ENCODE data around the gene PAX4. TPM values are rescaled to one million over a fixed set of nuclear protein-coding genes. Genes with fewer than 3 reads are reported as not detected.

Gene PAX4
- total and polyA plus RNA-seq, 2 experiments from 2014 or later: not detected

DNA sequence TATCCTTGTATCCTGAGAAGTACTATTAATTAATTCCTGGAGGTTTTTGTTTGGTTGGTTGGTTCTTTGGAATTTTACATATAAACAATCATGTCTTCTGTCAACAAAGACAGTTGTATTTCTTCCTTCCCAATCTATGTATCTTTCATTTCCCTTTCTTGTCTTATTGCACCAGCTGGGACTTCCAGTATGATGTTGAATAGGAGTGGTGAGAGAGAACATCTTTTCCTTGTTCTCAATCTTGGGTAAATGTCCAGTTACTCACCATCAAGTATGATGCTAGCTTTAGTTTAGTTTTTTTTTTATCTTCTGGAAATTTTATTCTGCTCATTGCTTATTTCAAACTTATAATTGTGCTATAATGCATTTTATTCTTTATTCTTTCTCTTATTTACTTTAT, 7.4 kb upstream of the PAX4 start:
- TF ChIP-seq, protein P1, sequence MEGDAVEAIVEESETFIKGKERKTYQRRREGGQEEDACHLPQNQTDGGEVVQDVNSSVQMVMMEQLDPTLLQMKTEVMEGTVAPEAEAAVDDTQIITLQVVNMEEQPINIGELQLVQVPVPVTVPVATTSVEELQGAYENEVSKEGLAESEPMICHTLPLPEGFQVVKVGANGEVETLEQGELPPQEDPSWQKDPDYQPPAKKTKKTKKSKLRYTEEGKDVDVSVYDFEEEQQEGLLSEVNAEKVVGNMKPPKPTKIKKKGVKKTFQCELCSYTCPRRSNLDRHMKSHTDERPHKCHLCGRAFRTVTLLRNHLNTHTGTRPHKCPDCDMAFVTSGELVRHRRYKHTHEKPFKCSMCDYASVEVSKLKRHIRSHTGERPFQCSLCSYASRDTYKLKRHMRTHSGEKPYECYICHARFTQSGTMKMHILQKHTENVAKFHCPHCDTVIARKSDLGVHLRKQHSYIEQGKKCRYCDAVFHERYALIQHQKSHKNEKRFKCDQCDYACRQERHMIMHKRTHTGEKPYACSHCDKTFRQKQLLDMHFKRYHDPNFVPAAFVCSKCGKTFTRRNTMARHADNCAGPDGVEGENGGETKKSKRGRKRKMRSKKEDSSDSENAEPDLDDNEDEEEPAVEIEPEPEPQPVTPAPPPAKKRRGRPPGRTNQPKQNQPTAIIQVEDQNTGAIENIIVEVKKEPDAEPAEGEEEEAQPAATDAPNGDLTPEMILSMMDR (IDR thresholded peaks at IDR 0.05; ENCODE audit: low read depth, low read length): no peak
- H3K36me3 ChIP-seq: no peaks in the 10 kb centered on the region
- no peak overlapping the region for H3K4me3 ChIP-seq
- DNase-seq (ENCODE audit: low read depth in 1 of 2, low spot score in 1 of 2): no peak
- no peaks in the 10 kb centered on the region for H3K4me1 ChIP-seq (ENCODE audit: low read depth)
- H3K27me3 ChIP-seq: peaks cover 8% of the 10 kb centered on the region
- H3K27ac ChIP-seq: no peak overlapping the region
- H3K9me3 ChIP-seq (ENCODE audit: low read depth): no peaks in the 10 kb centered on the region

DNA sequence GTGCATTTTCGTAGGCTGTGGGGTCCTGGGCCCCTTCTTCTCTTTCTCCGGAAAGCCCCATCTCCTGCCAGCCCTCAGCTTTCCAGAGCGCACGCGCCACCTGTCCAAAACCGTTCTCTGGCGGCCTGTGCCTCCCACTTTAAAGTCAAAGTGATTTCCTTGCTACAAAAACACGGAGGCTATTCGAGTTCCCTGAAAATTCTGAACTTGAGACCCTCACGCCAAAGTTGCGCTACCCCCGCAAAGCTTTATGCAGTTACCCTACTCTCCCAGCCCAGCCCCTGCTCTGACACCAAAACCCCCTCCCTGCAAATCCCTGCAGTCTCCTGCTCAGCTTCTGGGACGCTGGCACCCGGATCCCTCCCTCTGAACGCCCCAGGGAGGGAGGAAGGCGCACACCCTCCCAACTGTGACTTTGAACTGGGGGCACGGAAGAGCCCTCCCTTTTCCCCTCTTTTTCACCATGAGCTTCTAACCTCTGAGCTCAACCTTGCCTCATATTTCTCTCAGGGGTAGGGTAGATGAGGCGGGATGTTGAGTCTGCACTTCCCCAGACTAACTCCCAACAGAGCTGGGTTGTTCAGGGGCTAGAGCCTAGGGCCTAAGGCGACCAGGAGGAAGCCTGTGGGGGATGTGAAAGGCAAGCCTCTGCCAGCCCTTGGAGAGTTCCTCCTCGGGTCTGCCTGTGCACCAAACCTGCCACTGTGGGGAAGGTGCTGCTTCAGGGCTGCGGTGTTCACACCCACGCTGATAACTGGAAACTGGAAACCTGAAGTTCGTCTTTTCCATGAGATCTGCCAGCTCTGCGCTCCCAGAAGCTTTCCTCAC, 2.7 kb upstream of the PAX4 start:
- Histone ChIP-seq H3K4me3 (no peak overlapping the region), H3K4me1 (ENCODE audit: low read depth) (no peaks in the 10 kb centered on the region), H3K9me3 (ENCODE audit: low read depth) (no peaks in the 10 kb centered on the region), H3K27ac (no peak overlapping the region), H3K27me3 (peaks cover 44% of the 10 kb centered on the region), H3K36me3 (no peaks in the 10 kb centered on the region)
- TF ChIP-seq, protein P1 (IDR thresholded peaks at IDR 0.05; ENCODE audit: low read depth, low read length): no peak
- DNase-seq (ENCODE audit: low read depth in 1 of 2, low spot score in 1 of 2): no peak

DNA sequence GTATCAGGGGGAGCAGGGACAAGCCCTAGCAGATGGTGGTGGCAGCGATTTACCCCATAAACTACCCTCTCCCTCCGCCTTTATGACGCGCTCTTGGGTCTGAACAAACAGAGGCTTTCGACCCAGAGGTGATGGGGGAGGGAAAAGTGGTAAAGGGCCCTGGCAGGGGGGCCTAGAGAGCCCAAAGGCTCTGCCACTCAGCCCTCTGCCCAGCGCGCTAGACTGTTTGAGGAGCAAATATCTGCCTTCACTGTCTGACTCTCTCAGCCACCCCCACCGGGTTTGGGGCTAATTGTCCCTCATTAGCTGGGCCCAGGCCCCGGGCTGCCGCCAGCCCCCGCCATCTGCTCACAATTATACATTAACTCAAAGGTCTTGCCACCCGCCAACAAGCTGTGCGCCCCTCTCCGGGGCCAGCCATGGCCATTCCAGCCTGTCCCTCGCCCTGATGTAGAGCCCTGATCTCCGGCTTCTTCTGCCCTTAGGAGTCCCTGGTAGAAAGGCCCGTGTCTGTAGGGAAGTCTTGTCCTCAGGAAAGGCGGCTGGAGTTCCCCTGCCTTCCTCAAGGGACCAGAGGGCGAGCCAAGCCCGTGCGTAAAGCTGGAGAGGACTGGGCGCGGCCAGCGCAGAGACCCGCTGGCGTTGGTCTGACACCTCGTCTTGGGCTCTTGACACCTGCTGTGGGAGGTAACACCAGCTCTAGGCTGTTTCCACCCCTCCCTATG, 1.9 kb upstream of the PAX4 start:
- H3K9me3 ChIP-seq (ENCODE audit: low read depth): no peaks in the 10 kb centered on the region
- H3K27me3 ChIP-seq: peaks cover 51% of the 10 kb centered on the region
- no peak overlapping the region for H3K27ac ChIP-seq
- no peak overlapping the region for H3K4me3 ChIP-seq
- H3K4me1 ChIP-seq (ENCODE audit: low read depth): no peaks in the 10 kb centered on the region
- TF ChIP-seq, protein P1 (IDR thresholded peaks at IDR 0.05; ENCODE audit: low read depth, low read length): no peak
- no peaks in the 10 kb centered on the region for H3K36me3 ChIP-seq
- DNase-seq (ENCODE audit: low read depth in 1 of 2, low spot score in 1 of 2): no peak

DNA sequence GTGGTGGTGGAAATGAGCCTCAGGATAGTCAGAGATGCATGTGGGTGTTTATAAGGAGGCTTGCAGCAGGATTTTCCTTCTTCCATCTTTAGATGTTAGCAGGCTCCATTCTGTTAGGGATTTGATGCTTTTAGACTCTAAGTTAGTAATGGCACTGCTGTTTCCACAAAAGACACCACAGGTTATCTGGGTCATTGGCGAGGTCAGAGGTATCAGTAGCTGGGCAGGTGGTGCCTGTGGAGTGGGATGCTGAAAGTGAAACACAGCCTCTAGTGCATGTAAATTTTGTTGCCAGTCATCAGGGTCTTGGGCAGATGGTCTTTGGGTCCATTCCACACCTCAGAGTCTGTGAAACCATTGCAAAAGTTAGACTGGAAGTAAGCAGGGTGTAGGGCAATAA, 833 bp upstream of the PAX4 start:
- TF ChIP-seq, protein P1 (IDR thresholded peaks at IDR 0.05; ENCODE audit: low read depth, low read length): no peak
- DNase-seq (ENCODE audit: low read depth in 1 of 2, low spot score in 1 of 2): no peak
- no peak overlapping the region for H3K4me3 ChIP-seq
- peaks cover 58% of the 10 kb centered on the region for H3K27me3 ChIP-seq
- no peaks in the 10 kb centered on the region for H3K36me3 ChIP-seq
- no peak overlapping the region for H3K27ac ChIP-seq
- no peaks in the 10 kb centered on the region for H3K4me1 ChIP-seq (ENCODE audit: low read depth)
- no peaks in the 10 kb centered on the region for H3K9me3 ChIP-seq (ENCODE audit: low read depth)

DNA sequence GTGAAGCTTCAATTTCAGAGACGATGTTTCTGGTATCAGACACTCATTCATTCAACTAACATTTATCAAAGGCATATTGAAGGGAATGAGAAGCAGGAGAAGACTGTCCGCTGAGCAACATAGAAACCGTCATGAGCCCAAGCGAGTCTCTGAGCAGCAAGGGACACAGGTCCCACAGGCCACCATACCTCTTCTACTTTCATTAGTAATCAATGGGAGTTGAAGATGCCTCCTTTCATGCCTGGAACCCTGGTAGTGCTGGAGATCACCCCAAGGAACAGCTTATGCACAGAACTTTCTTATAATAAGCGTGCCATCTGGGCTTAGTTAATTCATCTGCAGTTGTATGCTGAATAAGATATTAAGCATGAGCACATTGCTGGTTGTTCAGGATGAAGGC, 1.2 kb downstream of the PAX4 start:
- H3K27me3 ChIP-seq: peaks cover 58% of the 10 kb centered on the region
- no peak overlapping the region for H3K4me3 ChIP-seq
- no peaks in the 10 kb centered on the region for H3K4me1 ChIP-seq (ENCODE audit: low read depth)
- H3K9me3 ChIP-seq (ENCODE audit: low read depth): no peaks in the 10 kb centered on the region
- no peak overlapping the region for H3K27ac ChIP-seq
- DNase-seq (ENCODE audit: low read depth in 1 of 2, low spot score in 1 of 2): no peak
- TF ChIP-seq, protein P1 (IDR thresholded peaks at IDR 0.05; ENCODE audit: low read depth, low read length): no peak
- H3K36me3 ChIP-seq: no peaks in the 10 kb centered on the region

All from cardiac muscle cell (in vitro differentiated cells and primary cell).